IMR-90 (cell line): ENCODE measurements around the gene SEMA3G. TPM values are rescaled to one million over a fixed set of nuclear protein-coding genes. Genes with fewer than 3 reads are reported as not detected.

Experiments used
- ATAC-seq: fragments of 200-7000 bp; cut with Tn5 transposase; 2 replicates; pipeline ENCODE4 v1.9.1; 2020; ENCODE audit warnings: low read depth, mild to moderate bottlenecking, moderate library complexity
- BruUV-seq: library from RNA; stranded (reverse); fragments of 400-500 nt; replicated peaks from 2 replicates; lab custom pipeline; 2021; lab: Mats Ljungman, UMichigan
- CTCF ChIA-PET: fragments of 300-600 bp; formaldehyde crosslinking; extraction: SDS; loops from one replicate; lab custom pipeline; 2021; ENCODE audit warnings: antibody characterized with exemption; lab: Yijun Ruan, JAX
- POLR2A ChIA-PET: fragments of 300-600 bp; sonication (Branson Sonifier 250); formaldehyde crosslinking; loops from one replicate; lab custom pipeline; 2022; ENCODE audit warnings: antibody characterized with exemption; ENCODE audit not compliant: unreplicated experiment; lab: Charles Lee
- DNase-seq: peaks from one replicate; pipeline ENCODE4 v3.0.0; 2013
- H2AFZ ChIP-seq: replicated peaks from 2 replicates; pipeline ENCODE3; 2013; ENCODE audit warnings: low read length, mild to moderate bottlenecking; ENCODE audit not compliant: poor library complexity
- H2AK5ac ChIP-seq: 2 replicates; pipeline ENCODE4 v1.6.1; 2013; ENCODE audit warnings: low read depth, low read length, inconsistent platforms
- H2AK9ac ChIP-seq: replicated peaks from 2 replicates; pipeline ENCODE3; 2013; ENCODE audit warnings: mild to moderate bottlenecking, low read depth, low read length, moderate library complexity; ENCODE audit not compliant: poor library complexity
- H2BK120ac ChIP-seq: 2 replicates; pipeline ENCODE4 v1.6.1; 2013; ENCODE audit warnings: low read depth, low read length, inconsistent platforms
- H2BK15ac ChIP-seq: 3 replicates; pipeline ENCODE4 v1.6.1; 2013; ENCODE audit warnings: low read depth, low read length, inconsistent platforms
- H2BK20ac ChIP-seq: 2 replicates; pipeline ENCODE4 v1.6.1; 2013; ENCODE audit warnings: low read depth, mild to moderate bottlenecking, inconsistent platforms, low read length, moderate library complexity
- H2BK5ac ChIP-seq: 2 replicates; pipeline ENCODE4 v1.6.1; 2013; ENCODE audit warnings: mild to moderate bottlenecking, low read depth, low read length, inconsistent platforms; ENCODE audit not compliant: poor library complexity, severe bottlenecking
- H3K14ac ChIP-seq: replicated peaks from 2 replicates; pipeline ENCODE4 v1.6.1; 2013; ENCODE audit warnings: low read depth, low read length, inconsistent platforms
- H3K18ac ChIP-seq: 2 replicates; pipeline ENCODE4 v1.6.1; 2013; ENCODE audit warnings: low read depth, low read length, control low read depth
- H3K23ac ChIP-seq: 2 replicates; pipeline ENCODE4 v1.6.1; 2013; ENCODE audit warnings: low read depth, low read length, inconsistent platforms
- H3K27ac ChIP-seq: 2 replicates; pipeline ENCODE4 v1.5.1; 2013; ENCODE audit warnings: mild to moderate bottlenecking, control low read depth, low read length; ENCODE audit not compliant: insufficient read depth
- H3K27me3 ChIP-seq: 2 replicates; pipeline ENCODE4 v1.6.1; 2013; ENCODE audit warnings: low read length; ENCODE audit not compliant: control insufficient read depth, insufficient read depth
- H3K36me3 ChIP-seq: 2 replicates; pipeline ENCODE4 v1.6.1; 2013; ENCODE audit warnings: low read length, mixed read lengths; ENCODE audit not compliant: control insufficient read depth, insufficient read depth
- H3K4ac ChIP-seq: 2 replicates; pipeline ENCODE4 v1.6.1; 2013; ENCODE audit warnings: low read depth, low read length, inconsistent platforms
- H3K4me1 ChIP-seq: 2 replicates; pipeline ENCODE4 v1.6.1; 2013; ENCODE audit warnings: low read length, mixed read lengths; ENCODE audit not compliant: control insufficient read depth, insufficient read depth
- H3K4me2 ChIP-seq: 2 replicates; pipeline ENCODE4 v1.6.1; 2013; ENCODE audit warnings: low read depth, mild to moderate bottlenecking, control low read depth, low read length, moderate library complexity
- H3K4me3 ChIP-seq: 2 replicates; pipeline ENCODE4 v1.5.1; 2013; ENCODE audit warnings: low read depth, mild to moderate bottlenecking, control low read depth, low read length, moderate library complexity; ENCODE audit not compliant: insufficient read depth
- H3K56ac ChIP-seq: 2 replicates; pipeline ENCODE4 v1.6.1; 2013; ENCODE audit warnings: low read length, inconsistent platforms; ENCODE audit not compliant: insufficient read depth; ENCODE audit errors: extremely low read depth
- H3K79me1 ChIP-seq, 2 experiments: 2 replicates each; pipeline ENCODE4 v1.6.1; 2013; ENCODE audit warnings: low read length in 2 of 2, inconsistent platforms in 1 of 2, low read depth in 1 of 2
- H3K9ac ChIP-seq: 2 replicates; pipeline ENCODE4 v1.6.1; 2013; ENCODE audit warnings: low read depth, low read length, control low read depth
- H3K9me1 ChIP-seq: 2 replicates; pipeline ENCODE4 v1.6.1; 2013; ENCODE audit warnings: low read length, inconsistent platforms; ENCODE audit not compliant: insufficient read depth
- H3K9me3 ChIP-seq: 2 replicates; pipeline ENCODE4 v1.6.1; 2013; ENCODE audit warnings: low read length; ENCODE audit not compliant: control insufficient read depth, insufficient read depth
- H4K20me1 ChIP-seq: 2 replicates; pipeline ENCODE4 v1.6.1; 2013; ENCODE audit warnings: low read length, inconsistent platforms; ENCODE audit not compliant: insufficient read depth
- H4K5ac ChIP-seq: 2 replicates; pipeline ENCODE4 v1.6.1; 2013; ENCODE audit warnings: mild to moderate bottlenecking, low read depth, low read length, control low read depth
- H4K8ac ChIP-seq, 2 experiments: 2 replicates each; pipeline ENCODE4 v1.6.1; 2013; ENCODE audit warnings: low read depth in 2 of 2, low read length in 2 of 2, control low read depth in 1 of 2, inconsistent platforms in 1 of 2
- H4K91ac ChIP-seq: 2 replicates; pipeline ENCODE4 v1.6.1; 2013; ENCODE audit warnings: low read depth, low read length, inconsistent platforms; ENCODE audit not compliant: insufficient read depth
- CEBPB ChIP-seq: IDR thresholded peaks from 2 replicates; pipeline ENCODE4 v1.6.1; 2012; ENCODE audit warnings: low read depth, low read length, improper control_type of control experiment
- FOS ChIP-seq: fragments of 150-350 bp; IDR thresholded peaks from 2 replicates; pipeline ENCODE4 v1.6.1; 2016; ENCODE audit warnings: low read depth, low read length
- RAD21 ChIP-seq: IDR thresholded peaks from 2 replicates; pipeline ENCODE4 v1.6.1; 2012; ENCODE audit warnings: low read length, improper control_type of control experiment
- SMC3 ChIP-seq: fragments of 150-350 bp; IDR thresholded peaks from 2 replicates; pipeline ENCODE4 v1.6.1; 2016; ENCODE audit warnings: low read depth, mild to moderate bottlenecking, antibody characterized with exemption, low read length, moderate library complexity
- WGBS, 2 experiments: methylation state at CpG; one replicate each; pipeline versions ENCODE4 v1.1.5 to v1.1.7; 2013; ENCODE audit warnings: missing lambda C conversion rate in 2 of 2; ENCODE audit not compliant: insufficient read length in 1 of 2; ENCODE audit errors: extremely low coverage in 2 of 2; 5-methylcytosine and 5-hydroxymethylcytosine counted together
- dilution Hi-C: fragments of 300-500 bp; cut with HindIII; formaldehyde crosslinking; loops from one replicate; pipeline ENCODE4 v1.14.3; 2018; ENCODE audit warnings: low sequenced_read_pairs; ENCODE audit not compliant: unreplicated experiment
- in situ Hi-C: fragments of 300-500 bp; cut with MboI; formaldehyde crosslinking; loops from 3 replicates; pipeline ENCODE4 v1.14.3; 2019; ENCODE audit warnings: low sequenced_read_pairs, inconsistent platforms, mixed read lengths
- intact Hi-C: fragments of 100-400 bp; cut with micrococcal nuclease; formaldehyde crosslinking; loops from 2 replicates; pipeline ENCODE4 v1.10.0; 2022
- polyA plus RNA-seq, 3 experiments: library from polyadenylated mRNA; depleted of rRNA; stranded (reverse); fragments of >200 nt; gene quantifications; 2 replicates each; pipeline ENCODE4 v1.2.3, GENCODE V29; 2012; ENCODE audit warnings: low replicate concordance in 1 of 3
- total RNA-seq: library from RNA; depleted of rRNA; stranded (reverse); fragments of >200 nt; gene quantifications from 2 replicates; pipeline ENCODE4 v1.2.3, GENCODE V29; 2012
- TF ChIP-seq, protein P1 (sequence below): fragments of 150-350 bp; IDR thresholded peaks from 2 replicates; pipeline ENCODE4 v1.6.1; 2016; ENCODE audit warnings: low read depth, mild to moderate bottlenecking, low read length, moderate library complexity, borderline replicate concordance

SEMA3G gene
- total and polyA plus RNA-seq, 2 of the 4 experiments (the other 2 are of a cell fraction): 0.07 TPM; not detected in 1

- H3K56ac ChIP-seq: no peak overlapping the region
- in situ Hi-C loops: no loop called here
- H3K79me1 ChIP-seq: peaks cover 15 to 33% of the 10 kb centered on the region in 2 experiments; a peak in 3 of 4 replicates
- no peak overlapping the region for H2BK15ac ChIP-seq
- dilution Hi-C loops: no loop called here
- H3K27me3 ChIP-seq: no peaks in the 10 kb centered on the region
- POLR2A ChIA-PET: no interaction called here
- H3K9me1 ChIP-seq: 0 out of 2 replicates have a peak, but pooled peaks cover 12% of the 10 kb centered on the region
- no peak overlapping the region for H3K14ac ChIP-seq
- H2AFZ ChIP-seq: no peak overlapping the region
- 100% methylated on average over 4 of the region's 6 CpGs; no CpG with 5 or more reads in 1 of the 2 experiments for WGBS, 2 experiments
- H4K20me1 ChIP-seq: peaks cover 19% of the 10 kb centered on the region
- peaks cover 87% of the 10 kb centered on the region for H3K36me3 ChIP-seq
- H3K9ac ChIP-seq: no peak overlapping the region
- ATAC-seq (no peak), DNase-seq (no peak)
- intact Hi-C loops: no loop called here
- no peak overlapping the region for H3K27ac ChIP-seq
- H4K91ac ChIP-seq: no peak overlapping the region
- BruUV-seq: no TSS peak
- no peak overlapping the region for H2AK5ac ChIP-seq
- no peak overlapping the region for H2BK120ac ChIP-seq
- H2BK5ac ChIP-seq: no peak overlapping the region
- CTCF ChIA-PET: no interaction called here
- H3K4me1 ChIP-seq: no peaks in the 10 kb centered on the region; the same call in 1 of the 2 replicates
- no peak overlapping the region for H3K4me3 ChIP-seq
- no peak overlapping the region for H3K18ac ChIP-seq
- TF ChIP-seq, protein P1, sequence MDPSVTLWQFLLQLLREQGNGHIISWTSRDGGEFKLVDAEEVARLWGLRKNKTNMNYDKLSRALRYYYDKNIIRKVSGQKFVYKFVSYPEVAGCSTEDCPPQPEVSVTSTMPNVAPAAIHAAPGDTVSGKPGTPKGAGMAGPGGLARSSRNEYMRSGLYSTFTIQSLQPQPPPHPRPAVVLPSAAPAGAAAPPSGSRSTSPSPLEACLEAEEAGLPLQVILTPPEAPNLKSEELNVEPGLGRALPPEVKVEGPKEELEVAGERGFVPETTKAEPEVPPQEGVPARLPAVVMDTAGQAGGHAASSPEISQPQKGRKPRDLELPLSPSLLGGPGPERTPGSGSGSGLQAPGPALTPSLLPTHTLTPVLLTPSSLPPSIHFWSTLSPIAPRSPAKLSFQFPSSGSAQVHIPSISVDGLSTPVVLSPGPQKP: no peak
- TF ChIP-seq RAD21 (no peak), CEBPB (no peak), FOS (no peak), SMC3 (no peak)
- H2AK9ac ChIP-seq: no peak overlapping the region
- no peak overlapping the region for H4K8ac ChIP-seq
- H3K4ac ChIP-seq: no peak overlapping the region
- H3K23ac ChIP-seq: no peak overlapping the region
- H3K9me3 ChIP-seq: no peaks in the 10 kb centered on the region
- no peak overlapping the region for H2BK20ac ChIP-seq
- no peak overlapping the region for H3K4me2 ChIP-seq
- no peak overlapping the region for H4K5ac ChIP-seq
These were observed 32.8 kb upstream of the SEMA3G start for GRCh38 chr3:52477796-52478095.
